GM10248 (cell line): ENCODE measurements around the gene SRPK1.

Source experiments
- CTCF ChIA-PET: fragments of 300-600 bp; sonication (Branson Sonifier 250); formaldehyde crosslinking; extraction: SDS; loops from one replicate; lab custom pipeline; 2021; ENCODE audit warnings: antibody characterized with exemption; lab: Yijun Ruan, JAX
- POLR2A ChIA-PET: fragments of 350-650 bp; sonication (Branson Sonifier 250); formaldehyde crosslinking; extraction: SDS; loops from one replicate; lab custom pipeline; 2020; ENCODE audit warnings: antibody characterized with exemption; lab: Yijun Ruan, JAX
- DNase-seq: peaks from one replicate; pipeline ENCODE4 v3.0.0; 2012; ENCODE audit errors: extremely low spot score
- CTCF ChIP-seq: IDR thresholded peaks from 2 replicates; pipeline ENCODE4 v1.5.1; 2012; ENCODE audit warnings: mild to moderate bottlenecking, low read depth; ENCODE audit errors: extremely low read depth, missing control alignments, control extremely low read depth

Gene SRPK1

DNA sequence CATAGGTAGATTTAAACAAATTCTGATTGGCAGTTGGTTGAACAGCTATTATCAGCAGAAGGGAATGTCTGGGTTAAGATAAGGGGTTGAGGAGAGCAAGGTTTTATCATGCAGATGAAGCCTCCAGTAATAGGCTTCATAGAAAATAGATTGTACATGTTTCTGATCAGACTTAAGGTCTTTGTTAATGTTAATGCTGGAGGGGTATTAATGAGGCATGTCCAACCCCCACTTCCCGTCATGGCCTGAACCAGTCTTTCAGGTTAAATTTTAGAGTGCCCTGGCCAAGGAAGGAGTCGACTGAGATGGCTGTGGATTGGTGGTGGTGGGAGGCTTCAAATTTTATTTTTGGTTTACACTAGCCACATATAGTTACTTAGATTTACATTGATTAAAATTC lies 136.7 kb downstream of the SRPK1 start:
- DNase-seq, result no peak
- no peak for TF ChIP-seq CTCF
- ChIA-PET POLR2A (no interaction called here), CTCF (no interaction called here)
